H1 (cell line): Measurements from ENCODE around the gene KCNMB4. TPM values are rescaled to one million over a fixed set of nuclear protein-coding genes. Genes with fewer than 3 reads are reported as not detected.
A peak's percentile ranks its signal among the peaks of the same experiment; 100 is the strongest.

Source experiments
- CTCF ChIA-PET: fragments of 300-600 bp; sonication (Branson Sonifier 250); formaldehyde crosslinking; loops from one replicate; lab custom pipeline; 2021; ENCODE audit not compliant: partially characterized antibody; lab: Charles Lee
- POLR2A ChIA-PET: fragments of 300-600 bp; sonication (Branson Sonifier 250); formaldehyde crosslinking; loops from one replicate; lab custom pipeline; 2021; ENCODE audit warnings: inconsistent platforms; ENCODE audit not compliant: partially characterized antibody; lab: Charles Lee
- DNase-seq, 2 experiments: peaks; one replicate each; pipeline versions ENCODE4 v3.0.0 to v3.0.0-alpha.2; 2010 to 2022; ENCODE audit warnings: low spot score in 2 of 2, low read depth in 1 of 2, mixed read lengths in 1 of 2
- FAIRE-seq: peaks from 2 replicates; lab custom pipeline; 2011; peaks lifted over from hg19 to GRCh38; lab: Jason Lieb, UNC
- H2AFZ ChIP-seq: 2 replicates; pipeline ENCODE4 v1.8.1; 2012; ENCODE audit warnings: low read length, inconsistent platforms
- H2AK5ac ChIP-seq: 2 replicates; pipeline ENCODE4 v1.6.1; 2013; ENCODE audit warnings: low read depth, low read length
- H2BK120ac ChIP-seq: replicated peaks from 2 replicates; pipeline ENCODE3; 2013; ENCODE audit warnings: low read depth, low read length, inconsistent platforms
- H2BK12ac ChIP-seq: 2 replicates; pipeline ENCODE4 v1.6.1; 2013; ENCODE audit warnings: low read depth, low read length
- H2BK15ac ChIP-seq: 2 replicates; pipeline ENCODE4 v1.6.1; 2013; ENCODE audit warnings: low read length
- H2BK20ac ChIP-seq: 2 replicates; pipeline ENCODE4 v1.6.1; 2013; ENCODE audit warnings: low read length
- H2BK5ac ChIP-seq: 2 replicates; pipeline ENCODE4 v1.6.1; 2013; ENCODE audit warnings: low read depth, low read length
- H3K14ac ChIP-seq: 2 replicates; pipeline ENCODE4 v1.6.1; 2013; ENCODE audit warnings: inconsistent platforms; ENCODE audit not compliant: insufficient read length
- H3K18ac ChIP-seq: 2 replicates; pipeline ENCODE4 v1.6.1; 2013; ENCODE audit warnings: low read length; ENCODE audit errors: extremely low read depth
- H3K23ac ChIP-seq: 2 replicates; pipeline ENCODE4 v1.6.1; 2013; ENCODE audit warnings: inconsistent platforms; ENCODE audit not compliant: insufficient read length
- H3K23me2 ChIP-seq: 2 replicates; pipeline ENCODE4 v1.6.1; 2013; ENCODE audit warnings: low read depth, low read length
- H3K27ac ChIP-seq: 2 replicates; pipeline ENCODE4 v1.6.1; 2011; ENCODE audit warnings: low read depth, low read length, inconsistent platforms
- H3K27me3 ChIP-seq, 4 experiments: replicated peaks in 1 of 4; 1 replicate in 1 of 4; 2 replicates in 3 of 4; pipeline versions ENCODE4 v1.6.1 to v1.8.1; 2011 to 2013; ENCODE audit warnings: low read length in 3 of 4, mild to moderate bottlenecking in 3 of 4, inconsistent platforms in 2 of 4, mixed read lengths in 2 of 4, moderate library complexity in 1 of 4; ENCODE audit not compliant: control insufficient read depth in 3 of 4, insufficient read depth in 3 of 4; ENCODE audit errors: extremely low read depth in 1 of 4
- H3K36me3 ChIP-seq, 4 experiments: 2 replicates each; pipeline versions ENCODE4 v1.6.1 to v1.8.1; 2011 to 2013; ENCODE audit warnings: mild to moderate bottlenecking in 4 of 4, low read length in 3 of 4, moderate library complexity in 2 of 4, control low read depth in 1 of 4, inconsistent platforms in 1 of 4; ENCODE audit not compliant: insufficient read depth in 4 of 4, control insufficient read depth in 2 of 4
- H3K4ac ChIP-seq: replicated peaks from 2 replicates; pipeline ENCODE3; 2013; ENCODE audit warnings: low read length, low read depth, mixed read lengths, inconsistent platforms; ENCODE audit not compliant: insufficient read length
- H3K4me1 ChIP-seq, 4 experiments: replicated peaks in 1 of 4; 1 replicate in 1 of 4; 2 replicates in 3 of 4; pipeline versions ENCODE4 v1.6.1 to v1.8.1; 2011 to 2013; ENCODE audit warnings: low read length in 3 of 4, inconsistent platforms in 2 of 4, mixed read lengths in 1 of 4; ENCODE audit not compliant: insufficient read depth in 4 of 4, control insufficient read depth in 3 of 4
- H3K4me2 ChIP-seq, 2 experiments: 2 replicates each; pipeline versions ENCODE4 v1.6.1 to v1.8.1; 2011 to 2013; ENCODE audit warnings: low read depth in 2 of 2, low read length in 2 of 2, control low read depth in 1 of 2, inconsistent platforms in 1 of 2, mild to moderate bottlenecking in 1 of 2; ENCODE audit not compliant: insufficient read depth in 1 of 2
- H3K4me3 ChIP-seq, 4 experiments: fragments of 200-600, 300-600 bp in 1 of 4; sonication (generic), shearing (Covaris generic), sonication (Bioruptor Twin) in 1 of 4; 2 replicates each; pipeline versions ENCODE4 v1.5.1 to v1.8.1; 2011 to 2016; ENCODE audit warnings: low read length in 4 of 4, low read depth in 3 of 4, control low read depth in 2 of 4, inconsistent platforms in 2 of 4, mild to moderate bottlenecking in 2 of 4, mixed read lengths in 1 of 4, moderate library complexity in 1 of 4; ENCODE audit not compliant: insufficient read depth in 2 of 4; ENCODE audit errors: extremely low read depth in 1 of 4
- H3K56ac ChIP-seq: replicated peaks from 2 replicates; pipeline ENCODE3; 2013; ENCODE audit warnings: low read depth, mild to moderate bottlenecking, mixed read lengths, low read length, inconsistent platforms; ENCODE audit not compliant: insufficient read length
- H3K79me1 ChIP-seq: 2 replicates; pipeline ENCODE4 v1.6.1; 2013; ENCODE audit warnings: low read depth, low read length, control low read depth
- H3K79me2 ChIP-seq, 2 experiments: 2 replicates each; pipeline versions ENCODE4 v1.6.1 to v1.8.1; 2012 to 2013; ENCODE audit warnings: low read length in 2 of 2, mild to moderate bottlenecking in 2 of 2, inconsistent platforms in 1 of 2; ENCODE audit not compliant: insufficient read depth in 2 of 2, control insufficient read depth in 1 of 2
- H3K9ac ChIP-seq, 4 experiments: replicated peaks in 1 of 4; 1 replicate in 1 of 4; 2 replicates in 3 of 4; pipeline versions ENCODE4 v1.6.1 to v1.8.1; 2011 to 2013; ENCODE audit warnings: low read depth in 3 of 4, low read length in 3 of 4, control low read depth in 2 of 4, mild to moderate bottlenecking in 2 of 4, moderate library complexity in 2 of 4, inconsistent platforms in 1 of 4; ENCODE audit errors: extremely low read depth in 1 of 4
- H3K9me3 ChIP-seq, 2 experiments: 2 replicates each; pipeline versions ENCODE4 v1.6.1 to v1.8.1; 2012 to 2013; ENCODE audit warnings: mild to moderate bottlenecking in 2 of 2, moderate library complexity in 2 of 2, control low read depth in 1 of 2, inconsistent platforms in 1 of 2, low read depth in 1 of 2, low read length in 1 of 2, mixed read lengths in 1 of 2; ENCODE audit not compliant: insufficient read depth in 2 of 2
- H4K20me1 ChIP-seq, 2 experiments: replicated peaks in 1 of 2; 2 replicates each; pipeline versions ENCODE3 to v1.8.1; 2011 to 2013; ENCODE audit warnings: inconsistent platforms in 2 of 2, low read length in 2 of 2, mild to moderate bottlenecking in 1 of 2; ENCODE audit not compliant: insufficient read depth in 2 of 2, control insufficient read depth in 1 of 2
- H4K5ac ChIP-seq: 2 replicates; pipeline ENCODE4 v1.6.1; 2013; ENCODE audit warnings: low read length, low read depth, mixed read lengths, inconsistent platforms; ENCODE audit not compliant: insufficient read length
- H4K8ac ChIP-seq: 2 replicates; pipeline ENCODE4 v1.8.0; 2013; ENCODE audit warnings: mild to moderate bottlenecking, moderate library complexity, low read length, inconsistent platforms; ENCODE audit not compliant: insufficient read depth; ENCODE audit errors: extremely low read depth
- H4K91ac ChIP-seq: replicated peaks from 2 replicates; pipeline ENCODE3; 2013; ENCODE audit warnings: low read length, mixed read lengths, inconsistent platforms; ENCODE audit not compliant: insufficient read length
- CHD2 ChIP-seq: IDR thresholded peaks from 2 replicates; pipeline ENCODE4 v1.6.1; 2012; ENCODE audit warnings: low read length, improper control_type of control experiment
- SP4 ChIP-seq: IDR thresholded peaks from 2 replicates; pipeline ENCODE4 v1.6.1; 2012; ENCODE audit warnings: low read length, inconsistent platforms
- USF2 ChIP-seq: IDR thresholded peaks from 2 replicates; pipeline ENCODE4 v1.6.1; 2011; ENCODE audit warnings: low read length, improper control_type of control experiment
- WGBS, 2 experiments: shearing (Covaris generic) in 1 of 2; methylation state at CpG; one replicate each; pipeline versions ENCODE4 v1.1.6 to v1.1.7; 2013 to 2015; ENCODE audit warnings: low lambda C conversion rate in 2 of 2, mixed read lengths in 2 of 2, inconsistent platforms in 1 of 2, low coverage in 1 of 2, missing lambda C conversion rate in 1 of 2; ENCODE audit not compliant: insufficient replicate concordance in 2 of 2, insufficient coverage in 1 of 2, insufficient read length in 1 of 2; ENCODE audit errors: extremely low coverage in 1 of 2, missing lambda C conversion rate in 1 of 2; 5-methylcytosine and 5-hydroxymethylcytosine counted together
- long read RNA-seq, 2 experiments: library from RNA in 1 of 2; library from capped mRNA in 1 of 2; stranded (forward); transcript quantifications; one replicate each; pipeline ENCODE4 v2.0.0, GENCODE V29; 2021; ENCODE audit warnings: inconsistent platforms in 1 of 2
- polyA minus RNA-seq, 3 experiments: library from RNA; depleted of rRNA, polyadenylated mRNA; stranded (reverse); fragments of >200 nt; gene quantifications; 1 replicate in 2 of 3; 2 replicates in 1 of 3; pipeline ENCODE4 v1.2.3, GENCODE V29; 2011
- polyA plus RNA-seq, 7 experiments: library from polyadenylated mRNA; depleted of rRNA in 3 of 7; stranded (reverse) in 5 of 7; unstranded in 2 of 7; fragments of >200 nt in 5 of 7; fragments of 200-250 nt in 2 of 7; gene quantifications; 1 replicate in 5 of 7; 2 replicates in 1 of 7; 4 replicates in 1 of 7; pipeline versions ENCODE4 v1.2.1 to v1.2.3, GENCODE V29; 2011 to 2013; ENCODE audit warnings: missing spikeins in 2 of 7, mixed read lengths in 2 of 7
- total RNA-seq: library from RNA; stranded (reverse); fragmentation: NEBNext Ultra II Directional; extraction: Animal tissue kit (Norgen Biotek cat#: 25700); gene quantifications from 2 replicates; pipeline ENCODE4 v1.2.1, GENCODE V29; 2021
- TF ChIP-seq, protein P1 (sequence below): IDR thresholded peaks from 2 replicates; pipeline ENCODE4 v1.6.1; 2012; ENCODE audit warnings: inconsistent platforms

KCNMB4 gene, protein sequence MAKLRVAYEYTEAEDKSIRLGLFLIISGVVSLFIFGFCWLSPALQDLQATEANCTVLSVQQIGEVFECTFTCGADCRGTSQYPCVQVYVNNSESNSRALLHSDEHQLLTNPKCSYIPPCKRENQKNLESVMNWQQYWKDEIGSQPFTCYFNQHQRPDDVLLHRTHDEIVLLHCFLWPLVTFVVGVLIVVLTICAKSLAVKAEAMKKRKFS
- total RNA-seq (12.7 and 16.0 TPM in 2 replicates), polyA plus RNA-seq (2011; rRNA removed) (10.0 and 10.9 TPM in 2 replicates), polyA minus RNA-seq (2011; rRNA and poly(A)+ RNA removed) (11.4 and 11.8 TPM in 2 replicates)
- 11.1 TPM for polyA plus RNA-seq (2011; cell fraction: cytosol; rRNA removed)
- 7.1 TPM for polyA plus RNA-seq (2011; cell fraction: nucleus; rRNA removed)
- 8.4 to 10.0 TPM (median 9.3 TPM) in 4 replicates for polyA plus RNA-seq (2012, experiment 1 of 2)
- 5.1 TPM for polyA plus RNA-seq (2012, experiment 2 of 2)
- polyA plus RNA-seq (2013, experiment 1 of 2): 15.0 TPM
- 15.6 TPM for polyA plus RNA-seq (2013, experiment 2 of 2)
- 8.1 TPM for polyA minus RNA-seq (2011; cell fraction: cytosol; rRNA and poly(A)+ RNA removed)
- polyA minus RNA-seq (2011; cell fraction: nucleus; rRNA and poly(A)+ RNA removed): 9.3 TPM
- long read RNA-seq, experiment 1, full-length matches to known transcripts: 14 of 24 reads
- long read RNA-seq, experiment 1, partial matches to known transcripts: 1 of 24 reads
- long read RNA-seq, experiment 1, other reads (novel, unspliced or antisense): 9 of 24 reads
- long read RNA-seq, experiment 2, full-length matches to known transcripts: 3 of 5 reads
- long read RNA-seq, experiment 2, partial matches to known transcripts: 0 of 5 reads
- long read RNA-seq, experiment 2, other reads (novel, unspliced or antisense): 2 of 5 reads

GRCh38 chr12:70365648-70366518 is at the start of gene KCNMB4:
Gene KCNMB4 (plus strand): TSS chr12:70366290. CDS start chr12:70366735, 445 bp downstream.
- peak within 1 kb of the TSS; percentile 97 for H3K4me2 ChIP-seq
- DNase-seq (peak; percentile 75 to 93), FAIRE-seq (no peak)
- H3K56ac ChIP-seq: peak within 1 kb of the TSS; percentile 17
- peaks cover 0 to 21% of the 10 kb centered on the region in 2 experiments; a peak in 2 of 4 replicates for H3K79me2 ChIP-seq
- H2BK12ac ChIP-seq: peak within 1 kb of the TSS; percentile 60
- H3K79me1 ChIP-seq: 0 out of 2 replicates have a peak, but pooled peaks cover 2% of the 10 kb centered on the region
- no peak within 1 kb of the TSS for H2BK120ac ChIP-seq
- H4K8ac ChIP-seq: peak within 1 kb of the TSS; percentile 94
- H3K18ac ChIP-seq: peak within 1 kb of the TSS; percentile 63
- H2BK20ac ChIP-seq: 0 out of 2 replicates have a peak within 1 kb of the TSS, but pooled peaks have one; percentile 51
- H2BK5ac ChIP-seq: peak within 1 kb of the TSS; percentile 58; the same call in 1 of the 2 replicates
- peak within 1 kb of the TSS; percentile 53 to 80 (median 66) for H3K9ac ChIP-seq
- peak within 1 kb of the TSS; percentile 58 for H4K91ac ChIP-seq
- no peak within 1 kb of the TSS for H3K23ac ChIP-seq
- H3K27me3 ChIP-seq: peaks cover 0 to 7% (median 0%) of the 10 kb centered on the region in 4 experiments; a peak in 2 of 7 replicates
- peak within 1 kb of the TSS; percentile 89 for H2AFZ ChIP-seq
- H4K20me1 ChIP-seq: no peaks in the 10 kb centered on the region
- H3K9me3 ChIP-seq: no peaks in the 10 kb centered on the region
- H3K27ac ChIP-seq: no peak within 1 kb of the TSS
- 1% methylated on average over 41 of the region's 88 CpGs; no CpG with 5 or more reads in 1 of the 2 experiments for WGBS, 2 experiments
- no peaks in the 10 kb centered on the region for H3K36me3 ChIP-seq
- H3K23me2 ChIP-seq: peaks cover 16% of the 10 kb centered on the region
- 0 out of 2 replicates have a peak within 1 kb of the TSS, but pooled peaks have one; percentile 50 for H2BK15ac ChIP-seq
- no peak within 1 kb of the TSS for H3K14ac ChIP-seq
- H3K4ac ChIP-seq: peak within 1 kb of the TSS; percentile 27
- H3K4me1 ChIP-seq: peaks cover 0 to 7% (median 2%) of the 10 kb centered on the region in 4 experiments; a peak in 4 of 7 replicates
- peak within 1 kb of the TSS; percentile 64 to 100 (median 92) for H3K4me3 ChIP-seq
- H4K5ac ChIP-seq: peak within 1 kb of the TSS; percentile 45
- CTCF ChIA-PET: interaction anchor here (1.1 kb wide), 1 partner anchor 486 kb away, joined by 3 read pairs; no protein-coding TSS in a partner anchor
- POLR2A ChIA-PET: interaction anchor here (0.6 to 2.6 kb wide), 7 partner anchors 10 to 469 kb away, joined by 3 to 11 read pairs (median 4); no protein-coding TSS in a partner anchor
- no peak within 1 kb of the TSS for H2AK5ac ChIP-seq
- TF ChIP-seq, protein P1, sequence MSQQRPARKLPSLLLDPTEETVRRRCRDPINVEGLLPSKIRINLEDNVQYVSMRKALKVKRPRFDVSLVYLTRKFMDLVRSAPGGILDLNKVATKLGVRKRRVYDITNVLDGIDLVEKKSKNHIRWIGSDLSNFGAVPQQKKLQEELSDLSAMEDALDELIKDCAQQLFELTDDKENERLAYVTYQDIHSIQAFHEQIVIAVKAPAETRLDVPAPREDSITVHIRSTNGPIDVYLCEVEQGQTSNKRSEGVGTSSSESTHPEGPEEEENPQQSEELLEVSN: no peak
- TF ChIP-seq CHD2 (no peak), USF2 (no peak), SP4 (0 out of 2 replicates have a peak, but pooled peaks have one; percentile 44)
